Measurements from ENCODE around the gene TRAF7. TPM values are rescaled to one million over a fixed set of nuclear protein-coding genes. Genes with fewer than 3 reads are reported as not detected.

TRAF7 gene
- polyA plus RNA-seq, 5 donors: 41.0 to 62.8 (median 45.7) TPM

GRCh38 chr16:2162676-2163118 is 7.1 kb downstream of the TRAF7 start:
- DNase-seq: no peak

- DNase-seq: no peak
These were observed 7.8 kb downstream of the TRAF7 start for GRCh38 chr16:2163211-2163881.

- DNase-seq: no peak
These were observed 10.3 kb downstream of the TRAF7 start for GRCh38 chr16:2165861-2166260.

- DNase-seq: no peak
These were observed 10.9 kb downstream of the TRAF7 start for GRCh38 chr16:2166263-2167067.

- DNase-seq: no peak
These were observed 11.6 kb downstream of the TRAF7 start for GRCh38 chr16:2167068-2167638.

- no peak for DNase-seq
These were observed 14.5 kb downstream of the TRAF7 start for GRCh38 chr16:2170080-2170479.

GRCh38 chr16:2170587-2171435 is 15.2 kb downstream of the TRAF7 start:
- DNase-seq: no peak

GRCh38 chr16:2171601-2172178 is 16.1 kb downstream of the TRAF7 start:
- DNase-seq: no peak

GRCh38 chr16:2172688-2173335 is 17.2 kb downstream of the TRAF7 start:
- no peak for DNase-seq

GRCh38 chr16:2173366-2173765 is 17.8 kb downstream of the TRAF7 start:
- DNase-seq: no peak

GRCh38 chr16:2173916-2174315 is 18.3 kb downstream of the TRAF7 start:
- no peak for DNase-seq

GRCh38 chr16:2174396-2175131 is 19.0 kb downstream of the TRAF7 start:
- no peak for DNase-seq

- no peak for DNase-seq
These were observed 19.9 kb downstream of the TRAF7 start for GRCh38 chr16:2175454-2175853.

GRCh38 chr16:2176047-2176446 is 20.5 kb downstream of the TRAF7 start:
- DNase-seq: no peak

GRCh38 chr16:2177101-2177500 is 21.5 kb downstream of the TRAF7 start:
- DNase-seq: no peak

- DNase-seq: no peak
These were observed 22.0 kb downstream of the TRAF7 start for GRCh38 chr16:2177561-2177960.

GRCh38 chr16:2178321-2179106 is 22.9 kb downstream of the TRAF7 start:
- DNase-seq: no peak

GRCh38 chr16:2179107-2179501 is 23.5 kb downstream of the TRAF7 start:
- DNase-seq: no peak

GRCh38 chr16:2179576-2179975 is 24.0 kb downstream of the TRAF7 start:
- DNase-seq: no peak

- no peak for DNase-seq
These were observed 24.9 kb downstream of the TRAF7 start for GRCh38 chr16:2180461-2180860.
